Gastroesophageal sphincter (tissue), 3 donors: ENCODE results near the gene HNRNPA2B1.

Source experiments
- CTCF ChIP-seq, 4 experiments: fragments of 200-600 bp in 2 of 4; fragments of 450-650 bp in 2 of 4; sonication (generic) in 1 of 4; IDR thresholded peaks; one replicate each; pipeline ENCODE4 v1.5.1; 2017 to 2019; ENCODE audit warnings: antibody characterized with exemption in 4 of 4, mild to moderate bottlenecking in 2 of 4, moderate library complexity in 2 of 4
- EP300 ChIP-seq: sonication (generic); formaldehyde crosslinking; IDR thresholded peaks from one replicate; pipeline ENCODE4 v1.6.1; 2017; ENCODE audit warnings: antibody characterized with exemption, mild to moderate bottlenecking
- POLR2A ChIP-seq, 2 donors: fragments of 450-650 bp; IDR thresholded peaks; one replicate each; pipeline ENCODE4 v1.6.1; 2017; ENCODE audit warnings: antibody characterized with exemption in 2 of 2, mild to moderate bottlenecking in 2 of 2, moderate library complexity in 1 of 2
- POLR2AphosphoS5 ChIP-seq: sonication (generic); formaldehyde crosslinking; IDR thresholded peaks from one replicate; pipeline ENCODE4 v1.6.1; 2017; ENCODE audit warnings: antibody characterized with exemption

GRCh38 chr7:26157520-26158105, 42.9 kb downstream of the HNRNPA2B1 start:
- no peak for TF ChIP-seq EP300
- TF ChIP-seq CTCF (IDR thresholded peaks at IDR 0.05), result no peak
- TF ChIP-seq POLR2A (IDR thresholded peaks at IDR 0.05), result no peak
- no peak for TF ChIP-seq POLR2AphosphoS5
